GM19455 (cell line): ENCODE data around the gene C1QTNF2.

Experiments
- ATAC-seq: cut with Tn5 transposase; IDR thresholded peaks from one replicate; pipeline ENCODE4 v1.9.1; 2021; ENCODE audit not compliant: unreplicated experiment

Gene C1QTNF2

GRCh38 chr5:160306696-160307095 lies 63.7 kb downstream of the C1QTNF2 start:
- no peak for ATAC-seq

- no peak for ATAC-seq
These were observed 65.1 kb downstream of the C1QTNF2 start for GRCh38 chr5:160305319-160305718.

- no peak for ATAC-seq
These were observed 66.7 kb downstream of the C1QTNF2 start for GRCh38 chr5:160303690-160304089.

GRCh38 chr5:160298189-160298588 lies 72.2 kb downstream of the C1QTNF2 start:
- no peak for ATAC-seq

- ATAC-seq: no peak
These were observed 72.7 kb downstream of the C1QTNF2 start for GRCh38 chr5:160297776-160298175.
